GM19035 (cell line): Measurements from ENCODE around the gene DSCAM.
"Not testable (repeated sequence)": the region's sequence is repeated elsewhere in the genome, so short reads cannot be mapped to it uniquely, and the experiment has no call there.

Experiments used
- ATAC-seq: cut with Tn5 transposase; IDR thresholded peaks from one replicate; pipeline ENCODE4 v1.9.1; 2021; ENCODE audit not compliant: unreplicated experiment

Gene DSCAM, protein sequence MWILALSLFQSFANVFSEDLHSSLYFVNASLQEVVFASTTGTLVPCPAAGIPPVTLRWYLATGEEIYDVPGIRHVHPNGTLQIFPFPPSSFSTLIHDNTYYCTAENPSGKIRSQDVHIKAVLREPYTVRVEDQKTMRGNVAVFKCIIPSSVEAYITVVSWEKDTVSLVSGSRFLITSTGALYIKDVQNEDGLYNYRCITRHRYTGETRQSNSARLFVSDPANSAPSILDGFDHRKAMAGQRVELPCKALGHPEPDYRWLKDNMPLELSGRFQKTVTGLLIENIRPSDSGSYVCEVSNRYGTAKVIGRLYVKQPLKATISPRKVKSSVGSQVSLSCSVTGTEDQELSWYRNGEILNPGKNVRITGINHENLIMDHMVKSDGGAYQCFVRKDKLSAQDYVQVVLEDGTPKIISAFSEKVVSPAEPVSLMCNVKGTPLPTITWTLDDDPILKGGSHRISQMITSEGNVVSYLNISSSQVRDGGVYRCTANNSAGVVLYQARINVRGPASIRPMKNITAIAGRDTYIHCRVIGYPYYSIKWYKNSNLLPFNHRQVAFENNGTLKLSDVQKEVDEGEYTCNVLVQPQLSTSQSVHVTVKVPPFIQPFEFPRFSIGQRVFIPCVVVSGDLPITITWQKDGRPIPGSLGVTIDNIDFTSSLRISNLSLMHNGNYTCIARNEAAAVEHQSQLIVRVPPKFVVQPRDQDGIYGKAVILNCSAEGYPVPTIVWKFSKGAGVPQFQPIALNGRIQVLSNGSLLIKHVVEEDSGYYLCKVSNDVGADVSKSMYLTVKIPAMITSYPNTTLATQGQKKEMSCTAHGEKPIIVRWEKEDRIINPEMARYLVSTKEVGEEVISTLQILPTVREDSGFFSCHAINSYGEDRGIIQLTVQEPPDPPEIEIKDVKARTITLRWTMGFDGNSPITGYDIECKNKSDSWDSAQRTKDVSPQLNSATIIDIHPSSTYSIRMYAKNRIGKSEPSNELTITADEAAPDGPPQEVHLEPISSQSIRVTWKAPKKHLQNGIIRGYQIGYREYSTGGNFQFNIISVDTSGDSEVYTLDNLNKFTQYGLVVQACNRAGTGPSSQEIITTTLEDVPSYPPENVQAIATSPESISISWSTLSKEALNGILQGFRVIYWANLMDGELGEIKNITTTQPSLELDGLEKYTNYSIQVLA (N-terminal part only)

GRCh38 chr21:40846587-40847411, at the start of gene DSCAM:
Gene DSCAM (minus strand): TSS chr21:40847158. CDS start chr21:40846661, 497 bp downstream.
- ATAC-seq, result no peak

GRCh38 chr21:40895697-40896096, 48.7 kb upstream of the DSCAM start:
- not testable (repeated sequence) for ATAC-seq

DNA sequence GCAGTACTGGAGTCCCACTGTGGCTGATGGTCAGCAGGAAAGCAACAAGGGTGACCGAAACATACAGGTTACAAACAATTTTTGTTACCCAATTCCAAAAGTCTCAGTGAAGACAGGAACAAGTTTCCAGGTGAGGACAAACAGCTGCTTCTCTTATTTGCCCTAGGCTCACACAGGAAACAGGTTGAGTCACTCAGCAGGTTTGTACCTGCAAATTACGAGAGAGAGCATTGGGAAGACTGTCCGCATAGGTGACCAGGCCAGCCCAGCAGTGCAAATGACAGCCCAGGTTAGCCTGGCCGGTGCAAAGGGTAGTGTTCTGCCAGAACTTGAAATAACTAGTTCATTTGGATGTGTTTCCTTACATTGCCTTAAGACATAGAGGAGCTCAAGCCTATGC, 40.0 kb upstream of the DSCAM start:
- no peak for ATAC-seq

DNA sequence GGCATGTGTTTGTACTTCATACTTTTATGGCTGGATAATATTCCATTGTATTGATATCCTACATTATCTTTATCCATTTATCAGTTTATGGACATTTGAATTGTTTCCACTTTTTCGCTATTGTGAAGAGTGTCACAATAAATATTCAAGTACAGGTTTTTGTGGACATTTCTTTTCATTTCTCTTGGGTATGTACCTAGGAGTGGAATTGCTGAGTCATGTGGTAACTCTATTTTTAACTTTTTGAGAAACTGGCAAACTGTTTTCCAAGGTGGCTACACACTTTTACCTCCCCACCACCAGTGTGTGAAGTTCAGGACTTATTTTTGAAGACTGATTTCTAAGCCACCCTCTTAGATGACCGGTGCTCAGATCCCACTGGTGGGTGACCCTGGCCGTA, 39.0 kb upstream of the DSCAM start:
- ATAC-seq, result no peak

- ATAC-seq, result no peak
These were observed 35.4 kb upstream of the DSCAM start for GRCh38 chr21:40882192-40882915.

GRCh38 chr21:40881767-40882166, 34.8 kb upstream of the DSCAM start:
- ATAC-seq, result no peak

- no peak for ATAC-seq
These were observed 24.1 kb upstream of the DSCAM start for GRCh38 chr21:40871099-40871498.

GRCh38 chr21:40863839-40864238, 16.9 kb upstream of the DSCAM start:
- ATAC-seq, result no peak

GRCh38 chr21:40858517-40858916, 11.6 kb upstream of the DSCAM start:
- no peak for ATAC-seq

- ATAC-seq, result no peak
These were observed 7.2 kb upstream of the DSCAM start for GRCh38 chr21:40853956-40854688.

GRCh38 chr21:40852563-40852962, 5.6 kb upstream of the DSCAM start:
- no peak for ATAC-seq

DNA sequence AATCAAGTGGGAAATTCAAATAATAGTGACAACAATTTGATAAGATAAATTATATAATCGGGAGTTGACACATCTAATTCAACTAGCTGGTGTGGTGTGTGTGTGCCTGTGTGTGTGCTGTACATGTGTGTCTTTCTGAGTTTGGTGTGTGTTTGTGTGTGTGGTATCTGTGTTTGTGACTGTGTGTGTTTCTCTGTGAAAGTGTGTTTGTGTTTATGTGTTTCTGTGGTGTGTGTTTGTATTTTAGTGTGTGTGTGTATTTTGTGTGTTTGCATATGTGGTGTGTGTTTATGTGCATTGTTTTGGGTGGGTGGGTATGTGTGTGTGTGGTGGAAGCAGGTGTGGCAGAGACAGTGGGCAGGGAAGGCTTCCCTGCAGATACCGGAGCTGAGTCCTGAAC, 4.8 kb upstream of the DSCAM start:
- ATAC-seq, result no peak

DNA sequence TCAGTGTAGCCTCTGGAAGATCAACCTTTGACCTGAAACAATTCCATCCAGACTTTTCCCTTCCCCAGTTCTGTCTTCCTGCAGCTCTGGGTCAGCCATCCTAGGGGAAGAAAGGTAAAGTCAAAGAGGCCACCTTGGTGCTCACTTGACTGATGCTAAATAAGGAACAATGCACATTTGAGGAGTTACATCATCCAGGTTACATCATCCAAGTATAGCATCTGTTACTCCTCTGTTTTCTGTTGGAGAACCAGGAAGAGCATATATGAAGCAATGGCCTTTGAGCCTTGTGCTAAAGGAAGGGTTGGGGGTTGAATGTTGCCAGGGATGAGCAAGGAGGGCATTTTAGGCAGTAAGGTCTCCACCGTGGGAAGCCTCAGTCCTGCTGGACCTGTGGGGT, 3.1 kb upstream of the DSCAM start:
- ATAC-seq, result no peak

DNA sequence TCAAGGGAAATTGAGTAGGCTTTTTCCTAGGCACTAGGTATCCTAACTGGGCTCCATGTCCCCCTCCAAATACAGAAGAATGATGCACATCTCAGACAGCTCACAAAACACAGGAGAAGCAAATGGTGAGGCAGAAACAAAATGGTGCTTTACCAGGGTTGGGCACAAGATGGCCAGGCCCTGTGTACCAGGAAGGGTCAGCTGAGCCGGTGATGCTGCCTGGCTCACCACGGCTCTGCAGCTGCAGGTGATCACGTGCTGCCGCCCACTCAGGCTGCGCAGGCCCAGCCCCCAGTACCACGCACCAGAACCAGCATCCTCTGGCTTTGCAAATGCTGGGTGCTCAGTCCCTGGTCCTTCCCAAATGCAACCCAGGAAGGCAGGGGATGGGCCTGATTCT, 993 bp upstream of the DSCAM start:
- ATAC-seq, result no peak

- ATAC-seq, result no peak
These were observed 855 bp downstream of the DSCAM start for GRCh38 chr21:40846103-40846502.

DNA sequence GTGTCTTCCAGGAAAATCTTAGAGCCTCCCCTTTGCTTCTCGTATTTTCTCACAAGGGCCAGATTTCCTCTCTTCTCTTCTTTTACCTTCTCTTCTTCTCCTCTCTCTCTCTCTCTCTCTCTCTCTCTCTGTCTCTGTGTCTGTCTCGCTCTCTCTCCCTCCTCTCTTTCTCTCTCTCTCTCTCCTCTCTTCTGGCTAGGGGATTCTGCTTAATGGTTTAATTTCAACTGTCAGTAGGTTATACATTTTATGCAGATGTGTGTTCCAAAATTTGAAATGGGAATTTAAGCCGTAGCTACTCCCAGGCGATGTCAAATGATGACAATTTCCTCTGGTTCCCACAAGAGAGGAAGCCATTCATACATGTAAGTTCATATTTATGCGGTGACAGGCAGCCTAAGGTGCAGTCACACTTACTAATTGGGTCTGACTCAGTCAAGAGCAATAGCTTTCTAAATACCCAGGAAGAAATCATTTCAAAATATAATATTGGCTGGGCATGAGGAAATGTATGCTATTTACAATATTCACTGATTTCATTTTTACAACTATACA, 1.4 kb downstream of the DSCAM start:
- ATAC-seq, result no peak

DNA sequence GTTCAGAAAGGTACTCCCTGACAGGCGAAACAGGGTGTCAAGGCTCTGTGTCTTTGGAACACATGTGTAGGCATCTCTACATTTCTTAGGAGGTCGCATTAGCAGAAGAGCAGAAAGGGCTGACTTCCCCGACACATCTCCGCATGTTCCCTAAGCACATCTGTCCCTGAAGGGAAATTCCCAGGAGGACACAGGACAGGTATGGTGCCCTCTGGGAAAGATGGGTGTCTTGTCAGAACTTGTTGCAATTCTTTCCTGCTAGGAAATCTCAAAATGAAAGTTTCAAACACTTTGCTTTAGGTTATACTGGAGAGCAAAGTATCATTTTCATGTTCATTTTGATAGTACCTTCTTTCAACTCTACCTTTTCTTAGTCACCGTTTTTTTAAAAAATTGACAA, 2.0 kb downstream of the DSCAM start:
- no peak for ATAC-seq

- no peak for ATAC-seq
These were observed 4.8 kb downstream of the DSCAM start for GRCh38 chr21:40842197-40842552.
